PC-3 (cell line): ENCODE measurements around the gene GPATCH3. TPM values are rescaled to one million over a fixed set of nuclear protein-coding genes. Genes with fewer than 3 reads are reported as not detected.

Experiments used
- ATAC-seq: fragments of 200-7000 bp; cut with Tn5 transposase; 2 replicates; pipeline ENCODE4 v1.9.1; 2020; ENCODE audit warnings: mild to moderate bottlenecking, moderate library complexity
- Bru-seq: library from RNA; stranded (reverse); fragments of 400-500 nt; gene quantifications from one replicate; lab custom pipeline; 2021; lab: Mats Ljungman, UMichigan
- BruChase-seq, 2 experiments: library from RNA; stranded (reverse); fragments of 400-500 nt; gene quantifications; one replicate each; lab custom pipeline; 2021; lab: Mats Ljungman, UMichigan
- BruUV-seq: library from RNA; stranded (reverse); fragments of 400-500 nt; replicated peaks from 2 replicates; lab custom pipeline; 2021; lab: Mats Ljungman, UMichigan
- CTCF ChIA-PET: fragments of 300-600 bp; sonication (Branson Sonifier 250); formaldehyde crosslinking; loops from one replicate; lab custom pipeline; 2022; ENCODE audit warnings: antibody characterized with exemption; lab: Charles Lee
- POLR2A ChIA-PET: fragments of 300-600 bp; sonication (Branson Sonifier 250); formaldehyde crosslinking; loops from one replicate; lab custom pipeline; 2022; ENCODE audit warnings: antibody characterized with exemption; ENCODE audit not compliant: unreplicated experiment; lab: Charles Lee
- DNase-seq: peaks from one replicate; pipeline ENCODE4 v3.0.0-alpha.2; 2015
- H2AFZ ChIP-seq: fragments of 300-600 bp; sonication (generic); 2 replicates; pipeline ENCODE4 v1.6.0; 2016; ENCODE audit warnings: antibody characterized with exemption, low read length
- H3F3A ChIP-seq: fragments of 300-600 bp; sonication (generic); one replicate; pipeline ENCODE4 v1.6.0; 2017; ENCODE audit warnings: antibody characterized with exemption, low read length, control low read depth, mild to moderate bottlenecking; ENCODE audit not compliant: unreplicated experiment
- H3K27ac ChIP-seq: fragments of 300-600 bp; sonication (generic); 2 replicates; pipeline ENCODE4 v1.5.1; 2016; ENCODE audit warnings: mild to moderate bottlenecking, low read length
- H3K27me3 ChIP-seq: fragments of 300-600 bp; sonication (generic); 2 replicates; pipeline ENCODE4 v1.6.1; 2016; ENCODE audit warnings: low read length, mixed read lengths
- H3K36me3 ChIP-seq: fragments of 300-600 bp; sonication (generic); 2 replicates; pipeline ENCODE4 v1.6.1; 2016; ENCODE audit warnings: low read depth, mixed run types, low read length, mixed read lengths
- H3K4me1 ChIP-seq: fragments of 300-600 bp; sonication (generic); 2 replicates; pipeline ENCODE4 v1.5.1; 2016; ENCODE audit warnings: low read length; ENCODE audit not compliant: insufficient read depth
- H3K4me2 ChIP-seq: fragments of 300-600 bp; sonication (generic); 2 replicates; pipeline ENCODE4 v1.6.0; 2016; ENCODE audit warnings: low read length
- H3K4me3 ChIP-seq: fragments of 300-600 bp; sonication (generic); 2 replicates; pipeline ENCODE4 v1.5.1; 2016; ENCODE audit warnings: mild to moderate bottlenecking, low read length, mixed read lengths
- H3K79me2 ChIP-seq: fragments of 300-600 bp; sonication (generic); 2 replicates; pipeline ENCODE4 v1.6.1; 2017; ENCODE audit warnings: low read length, mixed read lengths
- H3K9ac ChIP-seq: fragments of 300-600 bp; sonication (generic); 2 replicates; pipeline ENCODE4 v1.6.0; 2016; ENCODE audit warnings: mild to moderate bottlenecking, low read length
- H3K9me2 ChIP-seq: fragments of 300-600 bp; sonication (generic); replicated peaks from 2 replicates; pipeline ENCODE4 v1.6.1; 2016; ENCODE audit warnings: mixed run types, low read length, mixed read lengths
- H3K9me3 ChIP-seq: fragments of 300-600 bp; sonication (generic); 2 replicates; pipeline ENCODE4 v1.6.1; 2016; ENCODE audit warnings: low read length, mixed read lengths
- H4K20me1 ChIP-seq: fragments of 300-600 bp; sonication (generic); 2 replicates; pipeline ENCODE4 v1.6.1; 2016; ENCODE audit warnings: low read length, mixed read lengths
- EZH2 ChIP-seq: fragments of 300-600 bp; sonication (generic); IDR thresholded peaks from one replicate; pipeline ENCODE4 v1.6.1; 2017; ENCODE audit warnings: antibody characterized with exemption, mild to moderate bottlenecking, low read length; ENCODE audit not compliant: unreplicated experiment
- EZH2phosphoT487 ChIP-seq: fragments of 300-600 bp; sonication (generic); IDR thresholded peaks from 2 replicates; pipeline ENCODE4 v1.6.1; 2018; ENCODE audit warnings: mild to moderate bottlenecking, antibody characterized with exemption, low read length, borderline replicate concordance
- intact Hi-C: fragments of 100-400 bp; cut with micrococcal nuclease; formaldehyde crosslinking; loops from 2 replicates; pipeline ENCODE4 v1.9.0; 2023
- long read RNA-seq: library from polyadenylated mRNA; unstranded; transcript quantifications from one replicate; pipeline ENCODE4 v2.0.0, GENCODE V29; 2021; ENCODE audit not compliant: unreplicated experiment
- total RNA-seq: library from RNA; depleted of rRNA; stranded (reverse); fragments of >200 nt; gene quantifications from 2 replicates; pipeline ENCODE4 v1.2.3, GENCODE V29; 2014; rRNA removed
- TF ChIP-seq, protein P1 (sequence below): fragments of 300-600 bp; sonication (generic); conservative IDR thresholded peaks from 2 replicates; pipeline ENCODE4 v1.5.1; 2017; ENCODE audit warnings: antibody characterized with exemption, low read depth, mild to moderate bottlenecking, low read length

The GPATCH3 gene, protein sequence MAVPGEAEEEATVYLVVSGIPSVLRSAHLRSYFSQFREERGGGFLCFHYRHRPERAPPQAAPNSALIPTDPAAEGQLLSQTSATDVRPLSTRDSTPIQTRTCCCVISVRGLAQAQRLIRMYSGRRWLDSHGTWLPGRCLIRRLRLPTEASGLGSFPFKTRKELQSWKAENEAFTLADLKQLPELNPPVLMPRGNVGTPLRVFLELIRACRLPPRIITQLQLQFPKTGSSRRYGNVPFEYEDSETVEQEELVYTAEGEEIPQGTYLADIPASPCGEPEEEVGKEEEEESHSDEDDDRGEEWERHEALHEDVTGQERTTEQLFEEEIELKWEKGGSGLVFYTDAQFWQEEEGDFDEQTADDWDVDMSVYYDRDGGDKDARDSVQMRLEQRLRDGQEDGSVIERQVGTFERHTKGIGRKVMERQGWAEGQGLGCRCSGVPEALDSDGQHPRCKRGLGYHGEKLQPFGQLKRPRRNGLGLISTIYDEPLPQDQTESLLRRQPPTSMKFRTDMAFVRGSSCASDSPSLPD
- total RNA-seq = 16.1 and 18.8 TPM in 2 replicates
- percentile 76 among the genes with signal in this experiment for Bru-seq, nascent RNA
- BruChase-seq, experiment 1, labeled RNA remaining after a 6-hour chase = percentile 79 among the genes with signal in this experiment
- BruChase-seq, experiment 2, labeled RNA remaining after a 2-hour chase = percentile 84 among the genes with signal in this experiment
- long read RNA-seq, transcript GPATCH3-201 (7 exons, 2,123 nt) = major isoform, 19 of 27 reads
- long read RNA-seq, partial matches to known transcripts = 0 of 27 reads
- long read RNA-seq, other reads (novel, unspliced or antisense) = 8 of 27 reads

DNA sequence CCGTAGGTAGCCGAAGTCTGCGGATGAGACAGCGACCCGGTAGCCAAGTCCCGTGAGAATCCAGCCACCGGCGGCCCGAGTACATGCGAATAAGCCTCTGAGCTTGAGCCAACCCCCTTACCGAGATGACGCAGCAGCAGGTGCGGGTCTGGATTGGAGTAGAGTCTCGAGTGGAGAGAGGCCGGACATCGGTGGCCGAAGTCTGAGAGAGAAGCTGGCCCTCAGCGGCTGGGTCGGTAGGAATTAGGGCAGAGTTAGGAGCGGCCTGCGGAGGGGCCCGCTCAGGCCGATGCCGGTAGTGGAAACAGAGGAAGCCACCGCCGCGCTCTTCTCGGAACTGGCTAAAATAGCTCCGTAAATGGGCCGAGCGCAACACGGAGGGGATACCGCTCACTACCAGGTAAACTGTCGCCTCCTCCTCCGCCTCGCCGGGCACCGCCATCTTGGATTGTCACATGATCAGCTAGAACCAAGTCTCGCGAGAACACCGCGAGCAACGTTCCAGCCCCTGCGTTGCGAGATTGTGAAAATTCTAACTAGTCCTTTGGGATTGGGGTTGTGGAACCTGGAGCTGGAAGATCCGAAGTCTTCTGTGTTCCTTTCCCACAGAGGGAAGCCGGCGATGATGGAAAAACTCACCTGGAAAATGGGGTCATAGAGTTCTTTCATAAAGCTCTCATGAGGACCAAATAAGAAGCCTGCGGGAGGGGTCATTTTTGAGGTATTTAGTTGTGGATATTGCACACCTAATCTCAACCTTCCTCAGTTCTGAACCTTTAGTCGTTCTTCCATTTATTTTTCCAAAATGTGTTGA is at the start of gene GPATCH3:
Gene GPATCH3 (minus strand): TSS at position 467 of the 814 bp plus-strand sequence. CDS start 25 bp downstream, at position 442.
- no peaks in the 10 kb centered on the region for H3K9me2 ChIP-seq
- ChIA-PET POLR2A (interaction anchor here (0.5 to 1.1 kb wide), 4 partner anchors 10 to 201 kb away, joined by 3 to 4 read pairs (median 4); partner anchors contain the start of gene GPN2), CTCF (interaction anchor here (0.6 to 1.0 kb wide), 4 partner anchors 35 to 191 kb away, joined by 3 to 5 read pairs (median 4); partner anchors contain the start of gene ZDHHC18)
- peaks cover 5% of the 10 kb centered on the region; the same call in 1 of the 2 replicates for H3K36me3 ChIP-seq
- H2AFZ ChIP-seq = peak within 1 kb of the TSS; percentile 82
- TSS peak; percentile 91 for BruUV-seq
- TF ChIP-seq EZH2 (no peak), EZH2phosphoT487 (no peak)
- TF ChIP-seq, protein P1, sequence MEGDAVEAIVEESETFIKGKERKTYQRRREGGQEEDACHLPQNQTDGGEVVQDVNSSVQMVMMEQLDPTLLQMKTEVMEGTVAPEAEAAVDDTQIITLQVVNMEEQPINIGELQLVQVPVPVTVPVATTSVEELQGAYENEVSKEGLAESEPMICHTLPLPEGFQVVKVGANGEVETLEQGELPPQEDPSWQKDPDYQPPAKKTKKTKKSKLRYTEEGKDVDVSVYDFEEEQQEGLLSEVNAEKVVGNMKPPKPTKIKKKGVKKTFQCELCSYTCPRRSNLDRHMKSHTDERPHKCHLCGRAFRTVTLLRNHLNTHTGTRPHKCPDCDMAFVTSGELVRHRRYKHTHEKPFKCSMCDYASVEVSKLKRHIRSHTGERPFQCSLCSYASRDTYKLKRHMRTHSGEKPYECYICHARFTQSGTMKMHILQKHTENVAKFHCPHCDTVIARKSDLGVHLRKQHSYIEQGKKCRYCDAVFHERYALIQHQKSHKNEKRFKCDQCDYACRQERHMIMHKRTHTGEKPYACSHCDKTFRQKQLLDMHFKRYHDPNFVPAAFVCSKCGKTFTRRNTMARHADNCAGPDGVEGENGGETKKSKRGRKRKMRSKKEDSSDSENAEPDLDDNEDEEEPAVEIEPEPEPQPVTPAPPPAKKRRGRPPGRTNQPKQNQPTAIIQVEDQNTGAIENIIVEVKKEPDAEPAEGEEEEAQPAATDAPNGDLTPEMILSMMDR = no peak
- H3K9me3 ChIP-seq = no peaks in the 10 kb centered on the region
- H3K9ac ChIP-seq = peak within 1 kb of the TSS; percentile 90
- H3K27me3 ChIP-seq = no peaks in the 10 kb centered on the region
- H3K4me1 ChIP-seq = peaks cover 13% of the 10 kb centered on the region
- H3K4me3 ChIP-seq = peak within 1 kb of the TSS; percentile 89
- peak; percentile 92 for DNase-seq
- H3K4me2 ChIP-seq = peak within 1 kb of the TSS; percentile 85
- ATAC-seq = peak; percentile 87
- peaks cover 34% of the 10 kb centered on the region for H3K79me2 ChIP-seq
- H4K20me1 ChIP-seq = no peaks in the 10 kb centered on the region; the same call in 1 of the 2 replicates
- no peaks in the 10 kb centered on the region for H3F3A ChIP-seq
- intact Hi-C loops = no loop called here
- peak within 1 kb of the TSS; percentile 64 for H3K27ac ChIP-seq

DNA sequence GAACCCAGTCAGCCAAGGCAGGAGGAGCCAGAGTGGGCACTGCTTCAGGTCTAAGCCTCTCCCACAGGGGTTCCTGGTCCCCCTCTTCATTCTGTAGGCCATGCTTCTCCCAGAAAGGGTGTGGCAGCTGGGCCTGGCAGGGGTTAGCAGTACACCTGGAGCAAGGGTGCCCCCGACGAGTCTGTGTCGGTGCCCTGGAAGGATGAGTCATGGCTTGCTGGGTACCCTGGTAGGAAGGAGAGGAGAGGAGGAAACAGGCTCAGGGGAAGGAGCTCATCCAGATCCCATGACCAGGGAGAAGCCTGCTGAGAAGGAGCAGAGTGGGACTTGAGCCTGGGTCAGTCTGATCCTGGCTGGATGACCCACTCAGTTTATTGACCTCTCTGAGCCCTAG is 49.7 kb upstream of the GPATCH3 start:
- BruUV-seq = no TSS peak
- ChIA-PET POLR2A (no interaction called here), CTCF (no interaction called here)
- Histone ChIP-seq H3K36me3 (peaks cover 25% of the 10 kb centered on the region), H3K9me2 (no peaks in the 10 kb centered on the region), H3K4me3 (no peak overlapping the region), H4K20me1 (no peaks in the 10 kb centered on the region), H3F3A (no peaks in the 10 kb centered on the region), H3K27ac (no peak overlapping the region), H3K27me3 (no peaks in the 10 kb centered on the region), H3K4me1 (peaks cover 10% of the 10 kb centered on the region; the same call in 1 of the 2 replicates), H3K9ac (no peak overlapping the region), H3K4me2 (no peak overlapping the region), H3K9me3 (no peaks in the 10 kb centered on the region), H3K79me2 (no peaks in the 10 kb centered on the region), H2AFZ (no peak overlapping the region)
- ATAC-seq = peak; percentile 55
- TF ChIP-seq EZH2phosphoT487 = no peak
- no peak for TF ChIP-seq EZH2
- TF ChIP-seq, protein P1 = no peak
- intact Hi-C loops = no loop called here
- DNase-seq = peak; percentile 29
